Kidney (tissue), 22 donors: ENCODE results near the gene RADIL. TPM values are rescaled to one million over a fixed set of nuclear protein-coding genes. Genes with fewer than 3 reads are reported as not detected.

Source experiments
- DNase-seq, 5 donors: peaks; one replicate each; pipeline ENCODE4 v3.0.0-alpha.2; 2013 to 2020
- FAIRE-seq: peaks from 2 replicates; lab custom pipeline; 2012; peaks lifted over from hg19 to GRCh38; lab: Jason Lieb, UNC
- H3K27ac ChIP-seq, 2 donors: one replicate each; pipeline ENCODE4 v1.7.0; 2013; ENCODE audit warnings: low read depth in 2 of 2, low read length in 2 of 2, inconsistent platforms in 1 of 2
- H3K27me3 ChIP-seq: one replicate; pipeline ENCODE4 v1.7.1; 2013; ENCODE audit warnings: low read length, inconsistent platforms; ENCODE audit not compliant: control insufficient read depth, insufficient read depth
- H3K36me3 ChIP-seq, 3 donors: one replicate each; pipeline versions ENCODE4 v1.7.0 to v1.7.1; 2013; ENCODE audit warnings: low read length in 3 of 3, control low read depth in 1 of 3, inconsistent platforms in 1 of 3; ENCODE audit not compliant: insufficient read depth in 3 of 3, control insufficient read depth in 2 of 3
- H3K4me1 ChIP-seq, 3 donors: one replicate each; pipeline versions ENCODE4 v1.7.0 to v1.7.1; 2013; ENCODE audit warnings: low read length in 3 of 3, inconsistent platforms in 1 of 3, low read depth in 1 of 3; ENCODE audit not compliant: control insufficient read depth in 2 of 3, insufficient read depth in 2 of 3
- H3K4me3 ChIP-seq, 3 donors: one replicate each; pipeline versions ENCODE4 v1.7.0 to v1.8.1; 2013; ENCODE audit warnings: low read length in 3 of 3, control low read depth in 1 of 3, inconsistent platforms in 1 of 3
- H3K9ac ChIP-seq, 3 donors: one replicate each; pipeline versions ENCODE4 v1.7.0 to v1.7.1; 2013; ENCODE audit warnings: low read length in 3 of 3, control low read depth in 1 of 3, inconsistent platforms in 1 of 3
- H3K9me3 ChIP-seq, 3 donors: one replicate each; pipeline versions ENCODE4 v1.7.0 to v1.7.1; 2013; ENCODE audit warnings: low read length in 3 of 3, control low read depth in 1 of 3, inconsistent platforms in 1 of 3; ENCODE audit not compliant: control insufficient read depth in 2 of 3, insufficient read depth in 1 of 3
- intact Hi-C: fragments of 100-400 bp; cut with DNase I; formaldehyde crosslinking; loops from one replicate; pipeline ENCODE4 v1.11.1; 2022
- long read RNA-seq, 10 donors: library from polyadenylated mRNA in 1 of 10; unstranded in 1 of 10; transcript quantifications; one replicate each; pipeline ENCODE4 v2.0.0 and lab custom pipeline, GENCODE V29; 2021 to 2026
- polyA plus RNA-seq: library from polyadenylated mRNA; stranded (reverse); fragments of 350-450 nt; fragmentation: Illumina TruSeq; extraction: RNeasy Lipid Tissue Mini Kit (QIAGEN cat#74804); gene quantifications from one replicate; pipeline ENCODE4 v1.2.3, GENCODE V29; 2014; ENCODE audit warnings: low read depth, low replicate concordance; ENCODE audit not compliant: insufficient read depth
- total RNA-seq: library from RNA; stranded (reverse); fragmentation: NEBNext Ultra II Directional; extraction: Animal tissue kit (Norgen Biotek cat#: 25700); gene quantifications from one replicate; pipeline ENCODE4 v1.2.1, GENCODE V29; 2021
- TF ChIP-seq, protein P1 (sequence below): IDR thresholded peaks from 3 replicates; pipeline ENCODE4 v1.5.1; 2012; ENCODE audit warnings: mild to moderate bottlenecking, moderate library complexity, borderline replicate concordance; ENCODE audit not compliant: insufficient read depth; ENCODE audit errors: extremely low read depth
- donor health status: control.
- donor health status: control.
- donor health status: control.
- donor health status: control.
- donor health status: control.
- donor health status: DM: yes; HTN: yes; CAD: no.
- donor health status: Normal renal cell carcinoma (clear cell type).

RADIL gene, protein sequence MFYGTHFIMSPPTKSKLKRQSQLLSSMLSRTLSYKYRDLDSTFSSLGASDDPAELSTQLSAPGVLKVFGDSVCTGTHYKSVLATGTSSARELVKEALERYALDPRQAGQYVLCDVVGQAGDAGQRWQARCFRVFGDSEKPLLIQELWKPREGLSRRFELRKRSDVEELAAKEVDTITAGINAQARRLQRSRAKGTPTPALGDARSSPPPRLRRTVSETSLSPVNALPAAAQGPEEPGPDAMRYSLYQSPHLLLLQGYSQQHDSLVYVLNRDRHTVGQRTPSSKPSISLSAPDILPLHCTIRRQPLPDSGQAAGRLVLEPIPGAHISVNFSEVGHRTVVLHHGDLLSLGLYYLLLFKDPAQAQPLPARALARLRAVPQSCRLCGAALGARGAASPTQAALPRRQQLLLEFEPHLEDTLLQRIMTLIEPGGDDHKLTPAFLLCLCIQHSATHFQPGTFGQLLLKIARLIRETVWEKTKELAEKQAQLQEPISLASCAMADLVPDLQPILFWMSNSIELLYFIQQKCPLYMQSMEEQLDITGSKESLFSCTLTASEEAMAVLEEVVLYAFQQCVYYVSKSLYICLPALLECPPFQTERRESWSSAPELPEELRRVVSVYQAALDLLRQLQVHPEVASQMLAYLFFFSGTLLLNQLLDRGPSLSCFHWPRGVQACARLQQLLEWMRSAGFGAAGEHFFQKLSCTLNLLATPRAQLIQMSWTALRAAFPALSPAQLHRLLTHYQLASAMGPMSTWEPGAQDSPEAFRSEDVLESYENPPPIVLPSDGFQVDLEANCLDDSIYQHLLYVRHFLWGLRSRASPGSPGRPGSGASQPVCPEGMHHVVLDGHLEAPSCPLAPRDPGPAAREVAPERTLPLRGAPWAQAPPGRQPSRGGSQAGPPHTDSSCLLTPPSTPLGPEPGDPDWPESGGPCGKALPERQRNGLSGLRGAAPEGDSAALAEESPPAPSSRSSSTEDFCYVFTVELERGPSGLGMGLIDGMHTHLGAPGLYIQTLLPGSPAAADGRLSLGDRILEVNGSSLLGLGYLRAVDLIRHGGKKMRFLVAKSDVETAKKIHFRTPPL
- total RNA-seq (1.0 TPM), polyA plus RNA-seq (1.7 TPM)
- long read RNA-seq, donor 1, result 0 reads
- long read RNA-seq, donor 2, result 0 reads
- long read RNA-seq, donor 3, result 0 reads
- long read RNA-seq, donor 4, result 0 reads
- long read RNA-seq, donor 5, result 0 reads
- long read RNA-seq, donor 6, result 0 reads
- long read RNA-seq, donor 7, partial matches to known transcripts, result 1 of 2 reads
- long read RNA-seq, donor 7, other reads (novel, unspliced or antisense), result 1 of 2 reads
- long read RNA-seq, donor 8, partial matches to known transcripts, result 0 of 1 reads
- long read RNA-seq, donor 8, other reads (novel, unspliced or antisense), result 0 of 1 reads
- long read RNA-seq, donor 9, result 0 reads
- long read RNA-seq, donor 10, result 0 reads

- Histone ChIP-seq H3K9ac (no peak within 1 kb of the TSS), H3K9me3 (no peaks in the 10 kb centered on the region), H3K27me3 (no peaks in the 10 kb centered on the region), H3K27ac (peak within 1 kb of the TSS in 1 of 2 donors; percentile 72), H3K4me1 (no peaks in the 10 kb centered on the region), H3K4me3 (peak within 1 kb of the TSS; percentile 17 to 55 (median 24)), H3K36me3 (no peaks in the 10 kb centered on the region)
- intact Hi-C loops, result no loop called here
- no peak for FAIRE-seq
- TF ChIP-seq, protein P1, sequence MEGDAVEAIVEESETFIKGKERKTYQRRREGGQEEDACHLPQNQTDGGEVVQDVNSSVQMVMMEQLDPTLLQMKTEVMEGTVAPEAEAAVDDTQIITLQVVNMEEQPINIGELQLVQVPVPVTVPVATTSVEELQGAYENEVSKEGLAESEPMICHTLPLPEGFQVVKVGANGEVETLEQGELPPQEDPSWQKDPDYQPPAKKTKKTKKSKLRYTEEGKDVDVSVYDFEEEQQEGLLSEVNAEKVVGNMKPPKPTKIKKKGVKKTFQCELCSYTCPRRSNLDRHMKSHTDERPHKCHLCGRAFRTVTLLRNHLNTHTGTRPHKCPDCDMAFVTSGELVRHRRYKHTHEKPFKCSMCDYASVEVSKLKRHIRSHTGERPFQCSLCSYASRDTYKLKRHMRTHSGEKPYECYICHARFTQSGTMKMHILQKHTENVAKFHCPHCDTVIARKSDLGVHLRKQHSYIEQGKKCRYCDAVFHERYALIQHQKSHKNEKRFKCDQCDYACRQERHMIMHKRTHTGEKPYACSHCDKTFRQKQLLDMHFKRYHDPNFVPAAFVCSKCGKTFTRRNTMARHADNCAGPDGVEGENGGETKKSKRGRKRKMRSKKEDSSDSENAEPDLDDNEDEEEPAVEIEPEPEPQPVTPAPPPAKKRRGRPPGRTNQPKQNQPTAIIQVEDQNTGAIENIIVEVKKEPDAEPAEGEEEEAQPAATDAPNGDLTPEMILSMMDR, result peak; percentile 46
- DNase-seq, result peak; percentile 93 to 97 (median 96)
Measured at GRCh38 chr7:4883372-4884144, at the start of gene RADIL. RADIL (minus strand) TSS chr7:4883716; CDS start chr7:4878139, 5,577 bp downstream.

DNA sequence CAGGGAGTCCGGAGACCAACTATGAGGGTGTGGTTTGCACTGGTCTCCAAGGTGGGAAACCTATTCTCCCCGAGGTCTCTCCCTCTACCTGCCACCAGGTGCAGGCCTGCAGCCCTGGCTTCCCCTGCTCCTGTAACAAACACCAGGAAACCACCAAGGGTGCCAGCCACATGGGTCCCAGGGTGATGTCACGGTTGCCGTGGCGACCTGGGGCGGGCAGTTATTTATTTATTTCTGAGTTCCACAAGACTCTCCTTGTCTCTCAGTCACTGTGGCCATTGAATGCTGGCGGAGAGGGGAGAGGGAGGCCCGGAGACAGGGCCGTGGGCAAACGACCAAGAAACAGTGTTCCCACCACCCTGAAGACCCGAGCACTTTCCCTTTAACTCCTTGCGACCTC lies 48.4 kb upstream of the RADIL start:
- H3K9ac ChIP-seq, result no peak overlapping the region
- no peak overlapping the region for H3K4me3 ChIP-seq
- DNase-seq (peak in 4 of 5 donors; percentile 66 to 76 (median 71)), FAIRE-seq (no peak)
- H3K9me3 ChIP-seq, result no peaks in the 10 kb centered on the region
- no peaks in the 10 kb centered on the region for H3K4me1 ChIP-seq
- TF ChIP-seq, protein P1, result no peak
- H3K27me3 ChIP-seq, result no peaks in the 10 kb centered on the region
- H3K36me3 ChIP-seq, result no peaks in the 10 kb centered on the region
- H3K27ac ChIP-seq, result no peak overlapping the region
- intact Hi-C loops, result no loop called here

DNA sequence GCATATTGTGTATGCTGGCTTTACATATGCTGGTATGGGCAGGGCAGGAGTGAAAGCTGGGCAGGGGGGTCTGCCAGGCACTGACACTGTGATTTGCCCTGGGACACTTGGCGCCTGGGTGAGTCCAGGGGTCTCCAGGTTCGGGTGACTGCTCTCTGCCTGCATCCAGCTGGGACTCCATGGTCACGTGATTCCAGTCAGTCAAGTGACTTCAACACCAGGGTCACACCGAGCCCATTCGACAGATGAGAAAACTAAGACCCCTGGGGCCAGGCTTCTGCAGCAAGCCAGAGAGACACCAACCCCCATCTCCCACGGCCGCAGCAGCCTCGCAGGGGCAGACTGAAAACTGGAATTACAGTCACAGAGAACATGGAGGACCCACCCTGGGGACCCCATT lies 45.5 kb upstream of the RADIL start:
- Histone ChIP-seq H3K36me3 (no peaks in the 10 kb centered on the region), H3K9ac (no peak overlapping the region), H3K4me1 (no peaks in the 10 kb centered on the region), H3K27ac (no peak overlapping the region), H3K27me3 (no peaks in the 10 kb centered on the region), H3K9me3 (no peaks in the 10 kb centered on the region), H3K4me3 (no peak overlapping the region)
- FAIRE-seq (no peak), DNase-seq (no peak)
- intact Hi-C loops, result no loop called here
- TF ChIP-seq, protein P1, result no peak
